Renal cortical epithelial cell (primary cell): ENCODE results near the gene CCDC91. TPM values are rescaled to one million over a fixed set of nuclear protein-coding genes. Genes with fewer than 3 reads are reported as not detected.
"Not testable (repeated sequence)": the region's sequence is repeated elsewhere in the genome, so short reads cannot be mapped to it uniquely, and the experiment has no call there.

Source experiments
- DNase-seq: peaks from one replicate; pipeline ENCODE4 v3.0.0-alpha.2; 2011; ENCODE audit warnings: low read depth
- total RNA-seq: library from RNA; depleted of rRNA; stranded (reverse); fragments of >200 nt; gene quantifications from 2 replicates; pipeline ENCODE4 v1.2.3, GENCODE V29; 2014

Gene CCDC91
- total RNA-seq, 1 donor from 2014 or later = 41.8 TPM

DNA sequence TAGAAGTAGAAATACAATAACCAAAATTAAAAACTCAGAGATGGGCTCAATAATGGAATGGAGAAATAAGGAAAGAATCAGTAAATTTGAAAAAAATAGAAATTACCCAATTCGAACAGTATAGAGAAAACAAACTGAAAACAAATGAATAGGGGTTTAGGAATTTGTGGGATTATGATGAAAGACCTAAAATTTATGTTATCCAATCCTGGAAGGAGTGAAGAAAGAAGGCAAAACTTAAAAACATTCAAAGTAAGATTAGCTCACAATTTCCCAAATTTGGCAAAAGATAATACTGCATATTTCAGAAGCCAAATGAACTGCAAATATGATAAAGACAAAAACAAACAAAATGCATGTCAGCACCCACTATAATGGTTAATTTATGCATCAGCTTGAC, 177.1 kb downstream of the CCDC91 start:
- DNase-seq = no peak

DNA sequence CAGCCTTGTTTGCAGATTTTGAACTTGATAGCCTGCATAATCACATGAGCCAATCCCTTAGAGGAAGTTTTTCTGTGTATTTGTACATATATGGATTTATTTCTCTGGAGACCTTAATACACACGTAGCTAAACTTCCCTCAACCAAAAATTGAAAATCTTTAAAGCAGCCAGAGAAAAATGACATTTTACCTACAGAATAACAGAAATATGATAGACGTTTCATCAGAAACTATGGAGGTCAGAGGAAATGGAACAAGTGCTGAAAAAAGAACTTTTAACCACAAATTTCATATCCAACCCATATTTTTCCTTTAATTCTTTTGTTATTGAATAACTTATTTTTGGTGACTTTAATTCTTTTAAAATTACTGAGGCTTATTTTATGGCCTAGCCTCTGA, 177.7 kb downstream of the CCDC91 start:
- no peak for DNase-seq

GRCh38 chr12:28369483-28369882, 179.2 kb downstream of the CCDC91 start:
- no peak for DNase-seq

GRCh38 chr12:28374556-28374955, 184.3 kb downstream of the CCDC91 start:
- peak; percentile 10 for DNase-seq

DNA sequence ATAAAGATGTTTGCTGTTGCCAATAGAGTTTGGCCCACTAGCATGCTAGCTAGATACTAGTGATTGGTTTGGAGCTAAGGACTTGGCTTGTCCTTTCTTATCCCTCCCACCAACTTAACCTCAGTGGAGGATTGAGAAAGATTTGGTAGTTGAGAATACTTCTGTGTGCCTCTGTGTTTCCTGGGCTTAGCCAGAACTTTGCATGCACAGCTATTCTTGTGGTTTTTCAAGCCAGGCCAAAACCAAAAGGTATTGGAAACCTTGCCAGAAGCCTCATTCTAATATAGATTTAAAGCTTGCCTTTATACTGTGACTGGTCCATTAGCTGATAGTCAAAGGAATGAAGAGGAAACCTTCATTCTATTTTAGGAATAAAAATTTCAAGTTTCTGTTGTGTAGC, 188.5 kb downstream of the CCDC91 start:
- DNase-seq = peak; percentile 52

GRCh38 chr12:28379779-28380178, 189.5 kb downstream of the CCDC91 start:
- DNase-seq = not testable (repeated sequence)

DNA sequence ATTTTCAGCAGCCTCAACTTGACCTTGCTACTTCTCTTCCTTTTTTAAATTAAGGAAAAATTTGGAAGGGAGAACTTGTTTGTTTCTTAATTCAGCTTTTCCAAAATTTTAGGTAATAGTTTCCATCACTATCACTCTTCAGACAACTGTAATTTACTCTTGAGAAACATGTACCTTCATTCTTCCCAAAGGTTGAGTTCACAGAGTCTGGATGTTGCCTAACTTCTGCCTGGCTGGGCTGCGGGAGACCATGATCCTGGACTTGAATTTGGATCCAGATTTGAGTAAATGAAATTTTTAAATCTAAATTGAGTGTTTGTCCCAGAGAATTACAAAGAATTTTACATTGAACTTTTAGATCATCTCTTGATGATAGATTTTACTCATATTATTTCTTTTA, 193.1 kb downstream of the CCDC91 start:
- DNase-seq = no peak

DNA sequence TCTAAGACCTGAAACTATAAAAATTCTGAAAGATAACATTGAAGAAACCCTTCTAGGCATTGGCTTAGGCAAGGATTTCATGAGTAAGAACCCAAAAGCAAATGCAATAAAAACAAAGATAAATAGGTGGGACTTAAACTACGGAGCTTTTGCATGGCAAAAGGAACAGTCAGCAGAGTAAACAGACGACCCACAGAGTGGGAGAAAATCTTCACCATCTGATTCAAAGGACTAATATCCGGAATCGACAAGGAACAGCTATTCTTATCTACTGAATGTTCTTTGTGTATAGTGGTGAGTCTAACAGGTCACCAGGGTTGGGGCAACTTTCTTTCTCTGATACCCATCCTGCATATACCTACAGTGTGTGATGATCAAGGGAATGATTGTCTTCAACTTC, 198.6 kb downstream of the CCDC91 start:
- DNase-seq = no peak

- no peak for DNase-seq
These were observed 199.9 kb downstream of the CCDC91 start for GRCh38 chr12:28390206-28390605.

- no peak for DNase-seq
These were observed 200.6 kb downstream of the CCDC91 start for GRCh38 chr12:28390761-28391385.

GRCh38 chr12:28409892-28410291, 219.6 kb downstream of the CCDC91 start:
- no peak for DNase-seq

DNA sequence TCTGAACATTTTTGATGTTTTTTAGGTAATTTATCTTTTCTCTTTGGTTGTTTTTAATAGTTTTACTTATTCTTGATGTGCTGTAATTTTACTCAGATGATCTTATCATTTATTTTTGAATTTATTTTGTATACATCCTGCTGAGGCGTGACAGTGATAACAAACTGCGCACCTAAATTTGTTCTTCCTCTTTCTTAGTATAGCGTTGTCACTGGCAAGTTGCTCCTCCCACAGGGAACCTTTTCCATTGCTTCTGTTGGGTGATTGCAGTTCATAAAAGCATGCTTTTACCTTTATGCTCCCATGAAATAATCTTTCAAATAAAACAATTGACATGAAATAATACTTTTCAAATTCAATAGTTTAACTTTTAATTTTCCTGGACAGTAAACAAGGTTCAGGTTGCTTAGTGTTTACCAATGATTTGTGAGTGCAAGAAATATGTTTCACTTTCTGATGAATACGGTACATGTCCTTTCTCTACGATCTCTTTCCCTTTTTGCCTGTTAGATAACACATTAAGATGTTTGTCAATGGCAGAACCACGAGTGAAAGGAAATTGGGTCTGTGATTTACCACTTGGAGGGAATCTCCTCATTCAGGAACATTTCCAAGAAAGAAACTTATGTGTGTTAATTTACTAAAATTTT, 223.3 kb downstream of the CCDC91 start:
- no peak for DNase-seq

- peak; percentile 85 for DNase-seq
These were observed 225.5 kb downstream of the CCDC91 start for GRCh38 chr12:28415755-28416154.

DNA sequence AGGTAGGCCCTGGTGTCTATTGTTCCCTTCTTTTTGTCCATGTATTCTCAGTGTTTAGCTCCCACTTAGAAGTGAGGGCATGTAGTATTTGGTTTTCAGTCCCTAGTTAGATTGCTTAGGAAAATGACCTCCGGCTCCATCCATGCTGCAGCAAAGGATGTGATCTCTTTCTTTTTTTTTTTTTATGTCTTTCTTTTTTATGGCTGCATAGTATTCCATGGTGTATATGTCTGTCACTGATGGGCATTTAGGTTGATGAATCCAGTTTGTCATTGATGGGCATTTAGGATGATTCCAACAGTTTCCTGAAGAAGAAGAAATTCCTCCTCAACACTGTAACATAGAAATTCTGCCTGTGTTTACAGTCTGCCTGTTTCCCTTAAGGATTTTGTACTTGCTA, 231.1 kb downstream of the CCDC91 start:
- DNase-seq = no peak

- DNase-seq = peak; percentile 96
These were observed 234.7 kb downstream of the CCDC91 start for GRCh38 chr12:28424965-28425364.

GRCh38 chr12:28425526-28425925, 235.3 kb downstream of the CCDC91 start:
- DNase-seq = peak; percentile 88

DNA sequence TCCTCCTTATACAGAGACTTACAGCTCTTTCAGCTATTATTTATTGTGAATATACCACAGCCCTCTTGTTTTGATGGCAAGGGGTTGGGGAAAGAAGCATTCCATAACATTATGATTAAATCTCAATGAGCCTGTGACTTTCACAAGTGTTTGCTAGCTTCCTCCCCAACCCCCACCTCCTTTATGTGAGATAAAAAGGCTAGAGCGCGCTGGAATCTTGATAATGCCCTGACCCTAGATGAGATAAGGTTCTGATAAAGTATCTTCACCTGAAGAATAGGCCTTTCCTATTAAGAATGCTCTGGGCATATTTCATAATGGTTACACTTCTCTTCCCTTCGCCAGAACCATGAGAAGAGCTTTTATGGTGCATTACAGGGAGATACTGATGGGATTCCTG, 236.8 kb downstream of the CCDC91 start:
- no peak for DNase-seq

- peak; percentile 87 for DNase-seq
These were observed 249.9 kb downstream of the CCDC91 start for GRCh38 chr12:28440081-28440608.

GRCh38 chr12:28442101-28442500, 251.8 kb downstream of the CCDC91 start:
- DNase-seq = no peak

DNA sequence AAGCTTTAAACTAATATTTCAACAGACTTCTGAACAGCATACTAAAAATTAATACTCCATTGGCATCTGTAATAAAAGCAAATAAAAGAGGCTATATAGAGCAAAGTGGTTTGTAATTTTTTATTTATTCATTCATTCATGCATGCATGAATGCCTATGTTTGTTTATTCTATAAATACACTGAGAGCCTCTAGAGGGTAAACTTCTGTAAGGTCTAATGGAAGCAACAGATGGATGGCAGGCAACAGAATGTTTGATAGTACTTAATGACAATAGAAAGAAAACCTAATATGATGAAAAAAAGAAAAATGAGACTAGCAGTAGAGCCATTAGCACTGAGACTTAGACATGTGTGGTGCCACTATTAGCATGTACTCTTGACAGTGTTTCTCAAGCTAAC, 253.1 kb downstream of the CCDC91 start:
- DNase-seq = no peak

DNA sequence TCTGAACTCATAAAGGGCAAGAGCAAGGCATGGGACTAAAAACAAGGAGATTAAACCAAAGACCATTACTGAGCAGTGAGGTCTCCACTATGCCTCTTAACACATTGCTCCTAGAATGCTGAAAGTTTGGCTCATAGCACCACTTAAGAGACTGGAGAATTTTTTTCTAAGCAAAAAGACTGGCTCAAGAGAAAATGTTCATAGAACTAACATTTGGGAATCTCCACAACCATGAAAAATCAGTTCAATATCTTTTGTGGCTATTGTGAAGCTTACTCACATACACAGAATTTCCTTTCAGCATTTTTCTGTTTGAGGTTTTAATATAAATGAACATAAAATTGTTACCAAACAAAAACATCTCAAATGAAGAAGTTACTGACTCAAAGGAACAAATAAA, 255.8 kb downstream of the CCDC91 start:
- no peak for DNase-seq

DNA sequence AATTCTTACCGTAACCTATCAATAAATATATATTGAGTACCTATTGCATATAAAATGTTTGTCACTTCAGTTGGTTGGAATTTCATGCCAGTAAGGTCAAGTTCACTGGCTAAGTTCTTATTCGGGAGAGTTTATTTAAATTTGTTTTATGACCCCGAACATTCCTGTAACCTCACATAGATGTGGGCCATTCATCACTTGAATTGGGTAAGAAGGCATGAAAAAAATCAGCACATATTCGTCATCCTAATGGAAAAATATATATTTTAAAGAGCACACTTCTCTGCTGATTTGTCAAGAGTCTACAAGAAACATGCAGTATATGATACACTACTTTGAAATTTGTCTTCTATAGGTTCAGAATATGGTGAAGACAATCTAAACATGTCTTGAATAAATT, 263.4 kb downstream of the CCDC91 start:
- DNase-seq = peak; percentile 23

- DNase-seq = no peak
These were observed 266.9 kb downstream of the CCDC91 start for GRCh38 chr12:28456934-28457710.
